C4-2B (cell line): ENCODE results near the gene ASTN1.

Experiments
- CTCF ChIP-seq: fragments of 450-650 bp; conservative IDR thresholded peaks from 2 replicates; pipeline ENCODE4 v1.5.1; 2017; ENCODE audit warnings: mild to moderate bottlenecking
- ZFX ChIP-seq: fragments of 450-650 bp; IDR thresholded peaks from 2 replicates; pipeline ENCODE4 v1.6.1; 2017

DNA sequence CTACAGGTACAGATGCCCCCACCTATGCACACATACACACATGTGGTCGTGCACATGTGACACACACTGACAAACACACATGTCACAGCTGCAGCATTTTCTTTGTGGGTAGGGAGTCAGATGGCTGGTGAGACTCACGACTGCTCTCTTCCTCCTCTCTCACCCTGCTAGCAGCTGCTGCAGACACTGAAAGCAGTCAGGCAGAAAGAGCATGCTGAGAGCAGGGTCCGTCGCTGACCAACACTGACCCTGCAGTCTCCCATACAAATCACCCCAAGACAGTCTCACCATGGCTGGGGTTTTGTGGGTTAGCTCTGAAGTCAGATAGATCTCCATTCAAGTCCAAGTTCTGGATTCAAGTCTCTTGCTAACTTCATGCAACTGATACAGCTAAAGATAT is 188.3 kb downstream of the ASTN1 start:
- TF ChIP-seq CTCF (no peak), ZFX (no peak)
